ENCODE data around the gene POU2AF1. TPM values are rescaled to one million over a fixed set of nuclear protein-coding genes. Genes with fewer than 3 reads are reported as not detected.

POU2AF1 gene
- polyA plus RNA-seq, 1 donor (not counting 4 experiments of a cell fraction or from before 2014, with no cell fraction given): not detected

- DNase-seq (ENCODE audit: low read depth, low spot score) (no peak), FAIRE-seq (no peak)
- H3K9me1 ChIP-seq (ENCODE audit: control insufficient read depth, extremely low read depth, insufficient read depth, low read length): no peaks in the 10 kb centered on the region
- no peaks in the 10 kb centered on the region for H3K9me3 ChIP-seq (ENCODE audit: control insufficient read depth, low read depth, low read length)
- no peaks in the 10 kb centered on the region for H3K36me3 ChIP-seq (ENCODE audit: control insufficient read depth in 2 of 2, extremely low read depth in 1 of 2, insufficient read depth in 2 of 2, low read length in 2 of 2)
- no peak overlapping the region for H2AFZ ChIP-seq (ENCODE audit: control insufficient read depth, low read length)
- dilution Hi-C loops (cut with MboI; ENCODE audit: extremely low pct_ligation_motif_present, low sequenced_read_pairs): no loop called here
- no peak overlapping the region for H3K27ac ChIP-seq (ENCODE audit: control insufficient read depth, insufficient read depth, low read length)
- no peaks in the 10 kb centered on the region for H4K20me1 ChIP-seq (ENCODE audit: control insufficient read depth, extremely low read depth, insufficient read depth, low read length)
- H3K4me3 ChIP-seq (ENCODE audit: control insufficient read depth in 2 of 3, extremely low read depth in 1 of 3, insufficient read depth in 2 of 3, low read depth in 1 of 3, low read length in 3 of 3): no peak overlapping the region
- no peaks in the 10 kb centered on the region for H3K79me2 ChIP-seq (ENCODE audit: control insufficient read depth, insufficient read depth, low read length)
- H3K27me3 ChIP-seq (ENCODE audit: control insufficient read depth, extremely low read depth, insufficient read depth, low read length): peaks cover 6% of the 10 kb centered on the region
- H3K4me2 ChIP-seq (ENCODE audit: control insufficient read depth, extremely low read depth, insufficient read depth, low read depth, low read length): no peak overlapping the region
- TF ChIP-seq EZH2 (IDR thresholded peaks at IDR 0.05; ENCODE audit: low read length) (no peak), CTCF (optimal IDR thresholded peaks at IDR 0.05 in 1 of 3, IDR thresholded peaks at IDR 0.05 in 1 of 3, conservative IDR thresholded peaks at IDR 0.05 in 1 of 3; ENCODE audit: extremely low read depth in 1 of 3, insufficient read depth in 2 of 3, low read length in 3 of 3) (no peak)
- no peaks in the 10 kb centered on the region for H3K4me1 ChIP-seq (ENCODE audit: control insufficient read depth, extremely low read depth, insufficient read depth, low read length)
- H3K9ac ChIP-seq (ENCODE audit: control insufficient read depth, extremely low read depth, insufficient read depth, low read length): no peak overlapping the region
These were observed 27.6 kb downstream of the POU2AF1 start for GRCh38 chr11:111351374-111352055.

- Histone ChIP-seq H3K9me3 (ENCODE audit: control insufficient read depth, low read depth, low read length) (no peaks in the 10 kb centered on the region), H3K27ac (ENCODE audit: control insufficient read depth, insufficient read depth, low read length) (no peak overlapping the region), H3K36me3 (ENCODE audit: control insufficient read depth in 2 of 2, extremely low read depth in 1 of 2, insufficient read depth in 2 of 2, low read length in 2 of 2) (no peaks in the 10 kb centered on the region), H4K20me1 (ENCODE audit: control insufficient read depth, extremely low read depth, insufficient read depth, low read length) (no peaks in the 10 kb centered on the region), H3K9ac (ENCODE audit: control insufficient read depth, extremely low read depth, insufficient read depth, low read length) (no peak overlapping the region), H3K4me3 (ENCODE audit: control insufficient read depth in 2 of 3, extremely low read depth in 1 of 3, insufficient read depth in 2 of 3, low read depth in 1 of 3, low read length in 3 of 3) (no peak overlapping the region), H3K4me2 (ENCODE audit: control insufficient read depth, extremely low read depth, insufficient read depth, low read depth, low read length) (no peak overlapping the region), H3K4me1 (ENCODE audit: control insufficient read depth, extremely low read depth, insufficient read depth, low read length) (no peaks in the 10 kb centered on the region), H3K9me1 (ENCODE audit: control insufficient read depth, extremely low read depth, insufficient read depth, low read length) (no peaks in the 10 kb centered on the region), H2AFZ (ENCODE audit: control insufficient read depth, low read length) (no peak overlapping the region), H3K79me2 (ENCODE audit: control insufficient read depth, insufficient read depth, low read length) (no peaks in the 10 kb centered on the region), H3K27me3 (ENCODE audit: control insufficient read depth, extremely low read depth, insufficient read depth, low read length) (peaks cover 6% of the 10 kb centered on the region)
- no peak for FAIRE-seq
- TF ChIP-seq CTCF (optimal IDR thresholded peaks at IDR 0.05 in 1 of 3, IDR thresholded peaks at IDR 0.05 in 1 of 3, conservative IDR thresholded peaks at IDR 0.05 in 1 of 3; ENCODE audit: extremely low read depth in 1 of 3, insufficient read depth in 2 of 3, low read length in 3 of 3) (no peak), EZH2 (IDR thresholded peaks at IDR 0.05; ENCODE audit: low read length) (no peak)
- no peak for DNase-seq (ENCODE audit: low read depth, low spot score)
- dilution Hi-C loops (cut with MboI; ENCODE audit: extremely low pct_ligation_motif_present, low sequenced_read_pairs): no loop called here
These were observed 28.3 kb downstream of the POU2AF1 start for GRCh38 chr11:111350811-111351210.

Data from keratinocyte (primary cell).